Loucy (cell line): ENCODE results near the gene ELMOD2.

Experiments
- CTCF ChIP-seq: fragments of 200-600 bp; sonication (generic); conservative IDR thresholded peaks from 2 replicates; pipeline ENCODE4 v1.5.1; 2014; ENCODE audit warnings: mild to moderate bottlenecking, antibody characterized with exemption, low read length
- EZH2phosphoT487 ChIP-seq: fragments of 200-600 bp; IDR thresholded peaks from 2 replicates; pipeline ENCODE4 v1.6.1; 2018; ENCODE audit warnings: antibody characterized with exemption, mild to moderate bottlenecking, moderate library complexity, borderline replicate concordance

GRCh38 chr4:140603286-140603685, 79.3 kb downstream of the ELMOD2 start:
- no peak for TF ChIP-seq CTCF
- no peak for TF ChIP-seq EZH2phosphoT487
